Transverse colon (tissue), 4 donors: Measurements from ENCODE around the gene LRRC23. TPM values are rescaled to one million over a fixed set of nuclear protein-coding genes. Genes with fewer than 3 reads are reported as not detected.

Experiments used
- DNase-seq: peaks from one replicate; pipeline ENCODE4 v3.0.0-alpha.2; 2019
- H3K27ac ChIP-seq, 4 donors: fragments of 200-600 bp; sonication (generic); 2 replicates each; pipeline ENCODE4 v1.5.1; 2016 to 2018; ENCODE audit warnings: inconsistent platforms in 4 of 4
- H3K27me3 ChIP-seq: fragments of 200-600 bp; sonication (generic); 2 replicates; pipeline ENCODE4 v1.5.1; 2017; ENCODE audit warnings: inconsistent platforms
- H3K36me3 ChIP-seq, 4 donors: fragments of 200-600 bp; sonication (generic); 2 replicates each; pipeline ENCODE4 v1.5.1; 2017 to 2019; ENCODE audit warnings: inconsistent platforms in 4 of 4
- H3K4me1 ChIP-seq, 4 donors: fragments of 200-600 bp; sonication (generic); 2 replicates each; pipeline ENCODE4 v1.5.1; 2017 to 2020; ENCODE audit warnings: inconsistent platforms in 4 of 4
- H3K4me3 ChIP-seq, 4 donors: fragments of 200-600 bp; sonication (generic); 1 replicate in 1 of 4; 2 replicates in 3 of 4; pipeline versions ENCODE4 v1.5.1 to v1.6.1; 2017 to 2019; ENCODE audit warnings: inconsistent platforms in 4 of 4
- H3K9me3 ChIP-seq, 2 donors: fragments of 200-600 bp; sonication (generic); 2 replicates each; pipeline ENCODE4 v1.5.1; 2017 to 2019; ENCODE audit warnings: inconsistent platforms in 2 of 2
- EP300 ChIP-seq: sonication (generic); formaldehyde crosslinking; IDR thresholded peaks from one replicate; pipeline ENCODE4 v1.6.1; 2017; ENCODE audit warnings: antibody characterized with exemption, low read depth
- POLR2A ChIP-seq: fragments of 450-650 bp; IDR thresholded peaks from one replicate; pipeline ENCODE4 v1.6.1; 2016; ENCODE audit warnings: antibody characterized with exemption, mild to moderate bottlenecking, moderate library complexity
- POLR2AphosphoS5 ChIP-seq, 3 donors: sonication (generic); formaldehyde crosslinking; IDR thresholded peaks; one replicate each; pipeline ENCODE4 v1.6.1; 2016; ENCODE audit warnings: antibody characterized with exemption in 3 of 3
- WGBS, 2 donors: methylation state at CpG; one replicate each; pipeline ENCODE4 v1.1.5; 2018; ENCODE audit warnings: low coverage in 1 of 2; 5-methylcytosine and 5-hydroxymethylcytosine counted together
- in situ Hi-C, 4 donors: fragments of 200-750 bp; cut with MboI; loops; one replicate each; pipeline versions ENCODE4 v1.15.0 to v1.15.1; 2017; ENCODE audit warnings: low sequenced_read_pairs in 3 of 4, low pct_ligation_motif_present in 1 of 4, low pct_unique_long_range_greater_than_20kb in 1 of 4
- intact Hi-C: fragments of 100-400 bp; cut with DNase I; formaldehyde crosslinking; loops from one replicate; pipeline ENCODE4 v1.15.1; 2023; ENCODE audit warnings: low total_unique reads
- total RNA-seq, 4 donors: library from RNA; depleted of rRNA; stranded (reverse); fragments of >200 nt; gene quantifications; one replicate each; pipeline ENCODE4 v1.1.0, GENCODE V29; 2016
- TF ChIP-seq, protein P1 (sequence below), 5 experiments: fragments of 200-600 bp in 3 of 5; fragments of 450-650 bp in 2 of 5; sonication (generic) in 3 of 5; IDR thresholded peaks; 1 replicate in 2 of 5; 2 replicates in 3 of 5; pipeline ENCODE4 v1.5.1; 2016 to 2017; ENCODE audit warnings: antibody characterized with exemption in 5 of 5, inconsistent platforms in 3 of 5, mild to moderate bottlenecking in 2 of 5, moderate library complexity in 1 of 5

The LRRC23 gene
- total RNA-seq, 4 donors from 2014 or later = 0.60 to 11.3 (median 5.9) TPM; not detected in 1

DNA sequence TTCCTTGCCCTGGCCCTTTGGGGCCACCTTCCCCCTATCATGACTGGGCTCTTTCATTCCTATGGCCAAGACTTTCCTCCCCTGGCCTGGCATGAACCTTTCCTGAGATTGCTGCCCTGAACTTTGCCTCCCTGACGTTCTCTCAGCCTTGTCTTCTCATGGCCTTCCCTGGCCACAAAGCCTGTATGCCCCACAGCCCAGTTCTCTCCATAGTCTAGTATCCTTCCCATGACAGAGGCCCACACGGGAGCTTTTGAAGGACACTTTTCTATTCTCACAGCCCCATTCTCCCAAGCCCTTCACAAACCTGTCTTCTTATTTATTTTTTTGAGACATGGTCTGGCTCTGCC is 34.5 kb downstream of the LRRC23 start:
- no peak for DNase-seq
- H3K27ac ChIP-seq = peak overlapping the region; percentile 90 to 99 (median 96)
- no peaks in the 10 kb centered on the region for H3K9me3 ChIP-seq
- peaks cover 12 to 45% (median 32%) of the 10 kb centered on the region in 4 donors for H3K4me1 ChIP-seq
- in situ Hi-C loops (loop anchor here in 2 of 4 donors (25.0 kb wide), 1 partner anchor 173 kb away; the partner anchor contains the start of gene C1RL (in 2 of the 2)), intact Hi-C loops (loop anchor here (5.0 kb wide), 1 partner anchor 67 kb away; the partner anchor contains the start of gene SPSB2)
- H3K4me3 ChIP-seq = no peak overlapping the region
- H3K27me3 ChIP-seq = no peaks in the 10 kb centered on the region
- peaks cover 0 to 8% (median 0%) of the 10 kb centered on the region in 4 donors for H3K36me3 ChIP-seq
- TF ChIP-seq, protein P1, sequence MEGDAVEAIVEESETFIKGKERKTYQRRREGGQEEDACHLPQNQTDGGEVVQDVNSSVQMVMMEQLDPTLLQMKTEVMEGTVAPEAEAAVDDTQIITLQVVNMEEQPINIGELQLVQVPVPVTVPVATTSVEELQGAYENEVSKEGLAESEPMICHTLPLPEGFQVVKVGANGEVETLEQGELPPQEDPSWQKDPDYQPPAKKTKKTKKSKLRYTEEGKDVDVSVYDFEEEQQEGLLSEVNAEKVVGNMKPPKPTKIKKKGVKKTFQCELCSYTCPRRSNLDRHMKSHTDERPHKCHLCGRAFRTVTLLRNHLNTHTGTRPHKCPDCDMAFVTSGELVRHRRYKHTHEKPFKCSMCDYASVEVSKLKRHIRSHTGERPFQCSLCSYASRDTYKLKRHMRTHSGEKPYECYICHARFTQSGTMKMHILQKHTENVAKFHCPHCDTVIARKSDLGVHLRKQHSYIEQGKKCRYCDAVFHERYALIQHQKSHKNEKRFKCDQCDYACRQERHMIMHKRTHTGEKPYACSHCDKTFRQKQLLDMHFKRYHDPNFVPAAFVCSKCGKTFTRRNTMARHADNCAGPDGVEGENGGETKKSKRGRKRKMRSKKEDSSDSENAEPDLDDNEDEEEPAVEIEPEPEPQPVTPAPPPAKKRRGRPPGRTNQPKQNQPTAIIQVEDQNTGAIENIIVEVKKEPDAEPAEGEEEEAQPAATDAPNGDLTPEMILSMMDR (IDR thresholded peaks at IDR 0.05) = no peak
- no peak for TF ChIP-seq EP300
- no peak for TF ChIP-seq POLR2A
- TF ChIP-seq POLR2AphosphoS5 (IDR thresholded peaks at IDR 0.05) = peak in 1 of 3 donors; percentile 9
- 67 to 83% methylated on average over 1 to 2 of the region's 2 CpGs for WGBS, 2 donors

DNA sequence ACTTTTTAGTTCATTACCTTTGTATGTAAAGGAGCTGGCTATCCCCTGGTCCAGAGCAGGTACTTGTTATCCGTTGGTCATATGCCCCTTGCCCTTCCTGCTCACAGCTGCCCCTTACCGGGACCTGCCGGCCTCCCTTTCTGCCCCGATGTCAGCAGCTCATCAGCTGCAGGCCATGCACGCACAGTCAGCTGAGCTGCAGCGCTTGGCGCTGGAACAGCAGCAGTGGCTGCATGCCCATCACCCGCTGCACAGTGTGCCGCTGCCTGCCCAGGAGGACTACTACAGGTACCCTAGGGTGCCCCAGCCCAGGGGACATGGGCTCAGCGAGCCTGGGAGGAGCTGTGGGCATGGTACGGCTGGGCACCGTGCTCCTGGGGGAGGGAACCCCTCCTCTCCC is 36.6 kb downstream of the LRRC23 start:
- WGBS, 2 donors = 90% methylated on average over 12 of the region's 12 CpGs; no CpG with 5 or more reads in 1 of the 2 donors

DNA sequence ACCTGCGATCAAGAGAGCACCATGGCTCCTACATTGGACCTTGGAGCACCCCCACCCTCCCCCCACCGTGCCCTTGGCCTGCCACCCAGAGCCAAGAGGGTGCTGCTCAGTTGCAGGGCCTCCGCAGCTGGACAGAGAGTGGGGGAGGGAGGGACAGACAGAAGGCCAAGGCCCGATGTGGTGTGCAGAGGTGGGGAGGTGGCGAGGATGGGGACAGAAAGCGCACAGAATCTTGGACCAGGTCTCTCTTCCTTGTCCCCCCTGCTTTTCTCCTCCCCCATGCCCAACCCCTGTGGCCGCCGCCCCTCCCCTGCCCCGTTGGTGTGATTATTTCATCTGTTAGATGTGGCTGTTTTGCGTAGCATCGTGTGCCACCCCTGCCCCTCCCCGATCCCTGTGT is 37.2 kb downstream of the LRRC23 start:
- Histone ChIP-seq H3K4me3 (no peak overlapping the region), H3K36me3 (no peaks in the 10 kb centered on the region), H3K27me3 (no peaks in the 10 kb centered on the region), H3K4me1 (peaks cover 27 to 53% (median 43%) of the 10 kb centered on the region in 4 donors), H3K9me3 (no peaks in the 10 kb centered on the region), H3K27ac (peak overlapping the region in 2 of 4 donors; percentile 93 to 99)
- 70 to 84% methylated on average over 2 to 12 of the region's 12 CpGs for WGBS, 2 donors
- no peak for DNase-seq
- no peak for TF ChIP-seq POLR2AphosphoS5 (IDR thresholded peaks at IDR 0.05)
- TF ChIP-seq, protein P1 (IDR thresholded peaks at IDR 0.05) = no peak
- TF ChIP-seq EP300 = no peak
- TF ChIP-seq POLR2A = no peak
- intact Hi-C loops (no loop called here), in situ Hi-C loops (loop anchor here in 3 of 4 donors (10.0 to 25.0 kb wide), 2 partner anchors 163 to 171 kb away; partner anchors contain the start of gene C1RL (in 3 of the 3))

More for the DNA sequence above, 36.6 kb downstream of the LRRC23 start:
- no peaks in the 10 kb centered on the region for H3K9me3 ChIP-seq
- TF ChIP-seq, protein P1 (IDR thresholded peaks at IDR 0.05) = no peak
- TF ChIP-seq POLR2AphosphoS5 (IDR thresholded peaks at IDR 0.05) = peak in 2 of 3 donors; percentile 5 to 27
- H3K36me3 ChIP-seq = no peaks in the 10 kb centered on the region
- DNase-seq = no peak
- intact Hi-C loops (no loop called here), in situ Hi-C loops (loop anchor here in 3 of 4 donors (10.0 to 25.0 kb wide), 2 partner anchors 164 to 171 kb away; partner anchors contain the start of gene C1RL (in 3 of the 3))
- no peaks in the 10 kb centered on the region for H3K27me3 ChIP-seq
- no peak overlapping the region for H3K4me3 ChIP-seq
- peaks cover 25 to 52% (median 44%) of the 10 kb centered on the region in 4 donors for H3K4me1 ChIP-seq
- H3K27ac ChIP-seq = peak overlapping the region in 2 of 4 donors; percentile 13 to 99

GRCh38 chr12:6942331-6942665 is 37.7 kb downstream of the LRRC23 start:
- no peaks in the 10 kb centered on the region for H3K9me3 ChIP-seq
- no peak for DNase-seq
- H3K4me3 ChIP-seq = no peak overlapping the region
- H3K36me3 ChIP-seq = no peaks in the 10 kb centered on the region
- peaks cover 30 to 53% (median 41%) of the 10 kb centered on the region in 4 donors for H3K4me1 ChIP-seq
- H3K27me3 ChIP-seq = no peaks in the 10 kb centered on the region
- H3K27ac ChIP-seq = peak overlapping the region; percentile 93 to 99 (median 95)
- in situ Hi-C loops = loop anchor here in 3 of 4 donors (10.0 to 25.0 kb wide), 2 partner anchors 163 to 170 kb away; partner anchors contain the start of gene C1RL (in 3 of the 3)
- peak in 1 of 3 donors; percentile 9 for TF ChIP-seq POLR2AphosphoS5 (IDR thresholded peaks at IDR 0.05)
- TF ChIP-seq, protein P1 (IDR thresholded peaks at IDR 0.05) = no peak
- TF ChIP-seq EP300 = no peak
- no peak for TF ChIP-seq POLR2A
- intact Hi-C loops = no loop called here
- whole genome bisulfite sequencing, 2 donors = 94 to 100% methylated on average over 1 to 11 of the region's 11 CpGs
